Neural crest cell (in vitro differentiated cells): ENCODE measurements around the gene CD8A. TPM values are rescaled to one million over a fixed set of nuclear protein-coding genes. Genes with fewer than 3 reads are reported as not detected.

Experiments used
- DNase-seq: peaks from one replicate; pipeline ENCODE4 v3.0.0; 2021; ENCODE audit warnings: low read depth, mixed read lengths, low spot score
- H3K27ac Mint-ChIP-seq: one replicate; pipeline ENCODE4 v1.8.0; 2021; ENCODE audit warnings: mild to moderate bottlenecking, mixed read lengths; ENCODE audit not compliant: unreplicated experiment
- H3K27me3 Mint-ChIP-seq: 2 replicates; pipeline ENCODE4 v1.8.0; 2021; ENCODE audit warnings: low read depth, mild to moderate bottlenecking, mixed read lengths
- H3K36me3 Mint-ChIP-seq: 2 replicates; pipeline ENCODE4 v1.8.0; 2021; ENCODE audit warnings: low read depth, mild to moderate bottlenecking, mixed read lengths
- H3K4me1 Mint-ChIP-seq: 2 replicates; pipeline ENCODE4 v1.8.0; 2021; ENCODE audit warnings: mixed read lengths
- H3K4me3 Mint-ChIP-seq: one replicate; pipeline ENCODE4 v1.8.0; 2021; ENCODE audit warnings: mild to moderate bottlenecking, mixed read lengths
- H3K9me3 Mint-ChIP-seq: 2 replicates; pipeline ENCODE4 v1.8.0; 2021; ENCODE audit warnings: mixed read lengths
- total RNA-seq: library from RNA; stranded (reverse); gene quantifications from 2 replicates; pipeline ENCODE4 v1.2.1, GENCODE V29; 2021
- TF ChIP-seq, protein P1 (sequence below): fragments of 200-600 bp; sonication (generic); conservative IDR thresholded peaks from 2 replicates; pipeline ENCODE4 v1.5.0; 2021; ENCODE audit warnings: antibody characterized with exemption, mild to moderate bottlenecking

The CD8A gene
- total RNA-seq, 1 donor from 2014 or later, result 0.54 TPM

- no peak for DNase-seq
- Mint-ChIP-seq H3K27me3 (no peaks in the 10 kb centered on the region), H3K27ac (no peak overlapping the region), H3K4me1 (peaks cover 4% of the 10 kb centered on the region), H3K4me3 (no peak overlapping the region), H3K9me3 (no peaks in the 10 kb centered on the region), H3K36me3 (peaks cover 13% of the 10 kb centered on the region)
- TF ChIP-seq, protein P1, sequence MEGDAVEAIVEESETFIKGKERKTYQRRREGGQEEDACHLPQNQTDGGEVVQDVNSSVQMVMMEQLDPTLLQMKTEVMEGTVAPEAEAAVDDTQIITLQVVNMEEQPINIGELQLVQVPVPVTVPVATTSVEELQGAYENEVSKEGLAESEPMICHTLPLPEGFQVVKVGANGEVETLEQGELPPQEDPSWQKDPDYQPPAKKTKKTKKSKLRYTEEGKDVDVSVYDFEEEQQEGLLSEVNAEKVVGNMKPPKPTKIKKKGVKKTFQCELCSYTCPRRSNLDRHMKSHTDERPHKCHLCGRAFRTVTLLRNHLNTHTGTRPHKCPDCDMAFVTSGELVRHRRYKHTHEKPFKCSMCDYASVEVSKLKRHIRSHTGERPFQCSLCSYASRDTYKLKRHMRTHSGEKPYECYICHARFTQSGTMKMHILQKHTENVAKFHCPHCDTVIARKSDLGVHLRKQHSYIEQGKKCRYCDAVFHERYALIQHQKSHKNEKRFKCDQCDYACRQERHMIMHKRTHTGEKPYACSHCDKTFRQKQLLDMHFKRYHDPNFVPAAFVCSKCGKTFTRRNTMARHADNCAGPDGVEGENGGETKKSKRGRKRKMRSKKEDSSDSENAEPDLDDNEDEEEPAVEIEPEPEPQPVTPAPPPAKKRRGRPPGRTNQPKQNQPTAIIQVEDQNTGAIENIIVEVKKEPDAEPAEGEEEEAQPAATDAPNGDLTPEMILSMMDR, result no peak
Observed at GRCh38 chr2:86770816-86771301, 19.9 kb downstream of the CD8A start.

DNA sequence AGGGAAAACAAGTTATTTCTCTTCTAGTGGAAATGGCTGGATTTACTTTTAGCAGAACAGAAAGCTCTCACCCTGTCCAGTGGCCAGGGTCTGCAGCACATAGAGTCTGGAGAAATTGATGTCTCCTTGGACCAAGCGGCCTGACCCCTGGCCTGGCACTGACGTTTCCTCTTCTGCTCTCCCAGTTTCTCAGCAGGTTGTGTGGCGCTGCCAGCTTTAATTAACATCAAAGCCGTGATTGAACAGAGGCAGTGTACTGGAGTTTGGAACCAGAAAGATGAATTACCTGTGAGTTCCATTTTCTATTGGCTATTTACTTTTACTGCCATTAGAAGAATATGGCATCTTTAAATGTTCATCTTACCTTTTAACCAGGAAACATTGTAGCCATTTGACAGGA, 20.9 kb downstream of the CD8A start:
- no peak for DNase-seq
- H3K36me3 Mint-ChIP-seq, result peaks cover 13% of the 10 kb centered on the region
- H3K4me1 Mint-ChIP-seq, result peaks cover 4% of the 10 kb centered on the region
- H3K4me3 Mint-ChIP-seq, result no peak overlapping the region
- H3K27ac Mint-ChIP-seq, result no peak overlapping the region
- no peaks in the 10 kb centered on the region for H3K27me3 Mint-ChIP-seq
- H3K9me3 Mint-ChIP-seq, result no peaks in the 10 kb centered on the region
- TF ChIP-seq, protein P1, result no peak

DNA sequence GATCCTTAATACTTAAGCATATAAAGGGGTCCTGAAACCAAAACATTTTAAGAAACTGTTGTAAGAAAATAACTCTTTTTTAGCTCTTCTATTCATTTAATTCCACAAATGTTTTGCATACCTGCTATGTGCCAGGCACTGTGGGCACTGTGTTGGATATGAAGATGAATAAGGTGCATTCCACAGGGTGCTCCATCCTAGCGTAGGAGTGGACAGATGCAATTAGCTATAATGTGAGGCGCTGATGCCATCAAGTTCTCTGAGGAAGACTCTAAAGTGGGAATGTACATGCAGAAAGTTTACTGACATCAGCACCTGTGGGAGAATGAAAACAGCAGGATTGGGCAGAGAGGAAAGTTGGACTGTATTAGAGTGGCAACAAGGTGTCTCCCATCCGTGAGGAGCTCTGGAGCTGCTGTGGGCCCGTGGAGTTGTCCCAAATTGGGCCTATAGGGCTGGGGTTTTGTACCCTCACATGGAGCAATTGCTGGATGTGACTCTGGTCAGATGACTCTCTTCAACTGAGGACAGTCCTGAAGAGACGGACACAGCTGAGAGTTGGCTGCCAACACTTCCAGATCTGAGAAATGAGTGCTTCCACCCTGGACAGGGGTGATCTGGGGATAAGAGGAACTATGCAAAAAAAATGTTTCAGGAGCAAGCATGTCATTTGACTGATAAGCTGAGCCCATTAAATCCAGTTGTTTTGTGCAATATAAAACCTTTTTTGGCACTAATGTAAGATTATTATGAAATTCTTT, 22.3 kb downstream of the CD8A start:
- no peaks in the 10 kb centered on the region for H3K27me3 Mint-ChIP-seq
- peaks cover 6% of the 10 kb centered on the region for H3K4me1 Mint-ChIP-seq
- TF ChIP-seq, protein P1, result no peak
- DNase-seq, result no peak
- H3K27ac Mint-ChIP-seq, result peak overlapping the region; percentile 78
- peaks cover 8% of the 10 kb centered on the region for H3K36me3 Mint-ChIP-seq
- H3K4me3 Mint-ChIP-seq, result no peak overlapping the region
- H3K9me3 Mint-ChIP-seq, result no peaks in the 10 kb centered on the region

GRCh38 chr2:86765310-86765695, 25.4 kb downstream of the CD8A start:
- Mint-ChIP-seq H3K9me3 (no peaks in the 10 kb centered on the region), H3K4me1 (peaks cover 17% of the 10 kb centered on the region), H3K27ac (no peak overlapping the region), H3K36me3 (peaks cover 2% of the 10 kb centered on the region), H3K4me3 (no peak overlapping the region), H3K27me3 (no peaks in the 10 kb centered on the region)
- TF ChIP-seq, protein P1, result no peak
- DNase-seq, result no peak

DNA sequence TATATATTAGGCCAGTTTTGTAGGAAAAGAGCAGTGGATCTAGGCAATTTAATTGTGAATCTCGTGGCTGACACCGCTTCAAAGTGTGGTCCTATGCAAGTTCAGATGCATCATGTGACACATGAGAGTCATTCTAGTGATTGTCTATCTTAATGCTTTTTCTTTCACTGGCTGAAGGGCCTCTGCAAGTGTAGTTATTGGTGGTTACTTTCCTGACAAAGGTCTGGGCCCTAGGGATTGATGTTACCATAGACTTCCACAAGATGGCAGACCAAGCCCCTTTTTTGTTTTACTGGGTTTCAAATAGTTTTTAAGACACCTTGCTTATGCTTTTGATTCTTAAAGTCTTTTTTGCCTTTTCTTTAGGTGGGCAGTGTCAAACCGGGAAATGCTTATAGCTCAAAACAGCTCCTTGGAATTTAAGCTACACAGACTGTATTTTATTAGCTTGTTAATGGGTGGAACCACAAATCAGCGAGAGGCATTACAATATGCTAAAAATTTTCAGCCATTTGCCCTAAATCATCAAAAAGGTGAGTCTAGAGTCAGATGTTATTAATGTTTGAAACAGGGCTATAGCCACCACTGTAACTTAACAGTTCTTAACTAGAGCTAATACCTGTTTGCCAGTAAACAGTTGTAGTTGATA, 25.9 kb downstream of the CD8A start:
- Mint-ChIP-seq H3K27ac (no peak overlapping the region), H3K9me3 (no peaks in the 10 kb centered on the region), H3K4me3 (no peak overlapping the region), H3K36me3 (peaks cover 2% of the 10 kb centered on the region), H3K4me1 (peaks cover 18% of the 10 kb centered on the region), H3K27me3 (no peaks in the 10 kb centered on the region)
- TF ChIP-seq, protein P1, result peak; percentile 77
- peak; percentile 34 for DNase-seq
